Measurements from ENCODE around the gene CDK11B. TPM values are rescaled to one million over a fixed set of nuclear protein-coding genes. Genes with fewer than 3 reads are reported as not detected.
"Not testable (repeated sequence)": the region's sequence is repeated elsewhere in the genome, so short reads cannot be mapped to it uniquely, and the experiment has no call there.

CDK11B gene
- total RNA-seq, 2 donors from 2014 or later, result 17.7 to 19.1 TPM

DNA sequence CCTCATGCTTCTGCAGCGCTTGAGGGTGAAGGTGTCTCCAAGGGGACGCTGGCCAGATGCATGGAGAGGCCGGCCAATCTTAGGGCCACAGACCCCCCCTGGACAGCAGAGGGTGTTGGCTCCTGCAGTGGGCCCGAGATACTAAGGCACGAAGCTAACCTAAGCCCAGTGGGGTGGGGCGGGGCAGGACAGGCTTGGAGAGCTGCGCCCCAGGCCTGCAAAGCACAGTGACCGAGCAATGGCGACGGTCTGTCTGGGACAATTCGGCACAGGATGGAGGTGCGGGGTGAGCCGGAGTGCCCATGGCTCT lies 60.1 kb downstream of the CDK11B start:
- Histone ChIP-seq H3K27ac (no peak overlapping the region), H3K27me3 (replicated peaks; ENCODE audit: insufficient read depth) (no peaks in the 10 kb centered on the region), H3K9me3 (no peaks in the 10 kb centered on the region), H3K36me3 (no peaks in the 10 kb centered on the region), H3K4me1 (ENCODE audit: control insufficient read depth in 1 of 2, low read depth in 2 of 2) (peaks cover 0 to 14% of the 10 kb centered on the region in 2 donors), H3K4me3 (no peak overlapping the region)
- TF ChIP-seq, protein P1, sequence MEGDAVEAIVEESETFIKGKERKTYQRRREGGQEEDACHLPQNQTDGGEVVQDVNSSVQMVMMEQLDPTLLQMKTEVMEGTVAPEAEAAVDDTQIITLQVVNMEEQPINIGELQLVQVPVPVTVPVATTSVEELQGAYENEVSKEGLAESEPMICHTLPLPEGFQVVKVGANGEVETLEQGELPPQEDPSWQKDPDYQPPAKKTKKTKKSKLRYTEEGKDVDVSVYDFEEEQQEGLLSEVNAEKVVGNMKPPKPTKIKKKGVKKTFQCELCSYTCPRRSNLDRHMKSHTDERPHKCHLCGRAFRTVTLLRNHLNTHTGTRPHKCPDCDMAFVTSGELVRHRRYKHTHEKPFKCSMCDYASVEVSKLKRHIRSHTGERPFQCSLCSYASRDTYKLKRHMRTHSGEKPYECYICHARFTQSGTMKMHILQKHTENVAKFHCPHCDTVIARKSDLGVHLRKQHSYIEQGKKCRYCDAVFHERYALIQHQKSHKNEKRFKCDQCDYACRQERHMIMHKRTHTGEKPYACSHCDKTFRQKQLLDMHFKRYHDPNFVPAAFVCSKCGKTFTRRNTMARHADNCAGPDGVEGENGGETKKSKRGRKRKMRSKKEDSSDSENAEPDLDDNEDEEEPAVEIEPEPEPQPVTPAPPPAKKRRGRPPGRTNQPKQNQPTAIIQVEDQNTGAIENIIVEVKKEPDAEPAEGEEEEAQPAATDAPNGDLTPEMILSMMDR (IDR thresholded peaks at IDR 0.05), result no peak
- DNase-seq (ENCODE audit: low spot score), result no peak
- ATAC-seq (ENCODE audit: insufficient number of reproducible peaks, low FRiP score, low read depth), result no peak

DNA sequence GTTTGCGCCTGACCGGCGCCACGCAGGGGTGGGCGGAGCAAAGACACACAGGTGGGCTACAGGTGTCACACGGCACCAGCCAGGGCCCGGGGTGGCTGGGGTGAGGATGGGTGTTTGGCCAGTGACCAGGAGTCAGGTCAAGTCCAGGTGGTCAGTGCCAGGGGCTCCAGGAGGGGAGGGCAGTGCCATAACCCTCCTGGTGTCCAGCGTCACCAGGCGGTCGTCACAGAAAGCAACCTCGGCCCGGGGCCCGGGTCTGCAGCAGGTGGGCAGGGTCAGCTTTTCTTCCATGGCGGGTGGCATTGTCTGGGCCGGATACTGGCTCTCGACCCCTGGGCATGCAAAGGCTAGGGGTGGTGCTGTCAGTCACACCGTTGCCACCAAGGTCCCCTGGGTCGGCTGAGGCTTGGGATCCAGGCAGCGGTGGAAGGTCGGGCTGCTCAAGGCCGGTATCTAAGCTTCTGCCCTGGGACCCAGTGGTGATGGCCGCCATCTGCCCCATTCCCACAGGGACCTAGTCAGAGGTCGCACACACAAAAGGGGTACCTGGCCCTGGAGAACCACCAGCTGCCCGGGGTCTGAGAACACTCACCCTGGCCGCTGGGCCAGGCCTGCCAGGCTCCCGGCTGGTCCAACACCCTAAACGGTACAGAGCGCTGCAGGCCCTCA lies 60.6 kb downstream of the CDK11B start:
- Histone ChIP-seq H3K4me3 (no peak overlapping the region), H3K27ac (no peak overlapping the region), H3K4me1 (ENCODE audit: control insufficient read depth in 1 of 2, low read depth in 2 of 2) (peaks cover 0 to 14% of the 10 kb centered on the region in 2 donors), H3K36me3 (no peaks in the 10 kb centered on the region), H3K27me3 (replicated peaks; ENCODE audit: insufficient read depth) (no peaks in the 10 kb centered on the region), H3K9me3 (no peaks in the 10 kb centered on the region)
- ATAC-seq (ENCODE audit: insufficient number of reproducible peaks, low FRiP score, low read depth), result no peak
- TF ChIP-seq, protein P1 (IDR thresholded peaks at IDR 0.05), result no peak
- no peak for DNase-seq (ENCODE audit: low spot score)

DNA sequence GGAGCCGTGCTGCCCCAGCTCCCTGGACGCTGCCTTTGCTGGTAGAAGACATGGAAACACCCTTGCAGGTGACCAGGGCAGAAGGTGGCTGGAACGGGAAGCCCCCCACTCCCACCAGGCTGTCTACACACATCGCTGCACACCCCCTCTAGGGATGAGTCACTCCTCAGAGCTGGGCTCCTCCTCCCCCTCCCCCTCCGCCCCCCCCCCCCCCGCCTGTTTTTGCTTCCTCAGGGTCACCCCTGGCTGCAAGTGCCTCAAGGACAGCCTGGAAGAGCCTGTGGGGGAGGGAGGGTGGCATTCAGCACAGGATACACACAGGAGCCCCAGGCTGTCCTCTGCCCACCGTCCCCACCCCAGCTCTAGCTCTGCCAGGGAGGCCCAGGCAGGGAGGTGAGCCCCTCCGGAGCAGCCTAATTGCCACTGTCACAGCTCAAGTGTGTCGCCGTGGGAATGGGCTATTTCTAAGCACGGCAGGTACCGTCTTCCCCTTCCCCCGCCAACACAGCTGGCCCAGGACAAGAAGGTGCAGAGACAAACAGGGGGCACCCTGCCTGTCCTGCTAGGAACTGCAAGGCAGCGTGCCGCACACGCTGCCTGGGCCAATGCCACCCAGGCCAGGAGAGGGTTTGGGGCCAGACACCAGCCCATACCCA lies 61.4 kb downstream of the CDK11B start:
- Histone ChIP-seq H3K27ac (no peak overlapping the region), H3K4me3 (no peak overlapping the region), H3K9me3 (no peaks in the 10 kb centered on the region), H3K36me3 (no peaks in the 10 kb centered on the region), H3K27me3 (replicated peaks; ENCODE audit: insufficient read depth) (no peaks in the 10 kb centered on the region), H3K4me1 (ENCODE audit: control insufficient read depth in 1 of 2, low read depth in 2 of 2) (peaks cover 0 to 14% of the 10 kb centered on the region in 2 donors)
- ATAC-seq (ENCODE audit: insufficient number of reproducible peaks, low FRiP score, low read depth) (no peak), DNase-seq (ENCODE audit: low spot score) (no peak)
- TF ChIP-seq, protein P1 (IDR thresholded peaks at IDR 0.05), result no peak

DNA sequence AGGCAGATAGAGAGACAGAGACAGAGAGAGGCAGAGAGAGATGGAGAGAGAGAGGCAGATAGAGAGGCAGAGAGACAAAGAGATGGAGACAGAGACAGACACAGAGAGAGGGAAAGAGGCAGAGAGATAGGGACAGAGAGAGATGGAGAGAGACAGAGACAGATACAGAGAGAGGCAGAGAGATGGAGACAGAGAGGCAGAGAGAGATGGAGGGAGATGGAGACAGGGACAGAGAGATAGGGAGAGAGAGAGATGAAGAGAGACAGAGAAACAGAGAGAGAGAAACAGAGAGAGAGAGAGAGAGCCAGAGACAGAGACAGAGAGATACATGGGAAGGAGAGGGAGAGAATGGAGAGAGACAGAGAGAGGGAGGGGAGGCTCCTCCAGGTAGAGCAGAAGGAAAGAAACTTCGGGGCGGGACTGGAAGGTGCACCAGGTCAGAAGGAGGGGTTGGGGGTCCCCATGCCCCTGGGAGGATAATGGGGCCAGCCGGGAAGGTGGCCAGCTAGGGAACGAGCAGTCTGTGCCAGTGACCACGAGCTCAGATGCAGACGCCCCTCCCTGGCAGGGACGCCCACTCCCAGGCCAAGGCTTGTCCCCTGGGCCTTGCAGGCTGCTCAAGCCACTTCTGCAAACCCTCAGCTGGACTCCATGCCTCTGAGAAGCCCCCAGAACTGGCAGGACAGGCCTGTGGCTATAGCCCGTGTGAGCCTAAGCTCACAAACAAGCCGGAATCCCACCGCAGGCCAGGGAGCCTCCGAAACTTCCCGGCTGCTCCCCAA lies 62.1 kb downstream of the CDK11B start:
- TF ChIP-seq, protein P1 (IDR thresholded peaks at IDR 0.05), result no peak
- no peaks in the 10 kb centered on the region for H3K36me3 ChIP-seq
- peaks cover 0 to 14% of the 10 kb centered on the region in 2 donors for H3K4me1 ChIP-seq (ENCODE audit: control insufficient read depth in 1 of 2, low read depth in 2 of 2)
- no peak overlapping the region for H3K4me3 ChIP-seq
- ATAC-seq (ENCODE audit: insufficient number of reproducible peaks, low FRiP score, low read depth), result no peak
- no peaks in the 10 kb centered on the region for H3K27me3 ChIP-seq (replicated peaks; ENCODE audit: insufficient read depth)
- no peaks in the 10 kb centered on the region for H3K9me3 ChIP-seq
- DNase-seq (ENCODE audit: low spot score), result no peak
- H3K27ac ChIP-seq, result no peak overlapping the region

DNA sequence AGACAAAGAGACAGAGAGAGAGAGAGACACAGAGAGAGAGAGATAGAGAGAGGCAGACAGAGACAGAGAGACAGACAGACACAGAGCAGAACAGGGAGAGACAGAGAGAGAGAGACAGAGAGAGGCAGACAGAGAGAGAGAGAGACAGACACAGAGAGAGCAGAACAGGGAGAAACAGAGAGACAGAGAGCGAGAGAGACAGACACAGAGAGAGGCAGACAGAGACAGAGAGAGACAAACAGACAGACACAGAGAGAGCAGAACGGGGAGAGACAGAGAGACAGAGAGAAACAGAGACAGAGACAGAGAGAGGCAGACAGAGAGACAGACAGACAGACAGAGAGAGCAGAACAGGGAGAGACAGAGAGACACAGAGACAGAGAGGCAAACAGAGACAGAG lies 63.5 kb downstream of the CDK11B start:
- H3K4me1 ChIP-seq (ENCODE audit: control insufficient read depth in 1 of 2, low read depth in 2 of 2); ATAC-seq (ENCODE audit: insufficient number of reproducible peaks, low FRiP score, low read depth); H3K36me3 ChIP-seq; H3K27ac ChIP-seq; H3K27me3 ChIP-seq (replicated peaks; ENCODE audit: insufficient read depth); DNase-seq (ENCODE audit: low spot score); H3K4me3 ChIP-seq; H3K9me3 ChIP-seq: not testable (repeated sequence)

Measured in thoracic aorta (tissue), 2 donors.